ENCODE measurements around the gene CYP17A1. TPM values are rescaled to one million over a fixed set of nuclear protein-coding genes. Genes with fewer than 3 reads are reported as not detected.

The CYP17A1 gene
- total RNA-seq, 2 experiments from 2014 or later: not detected

DNA sequence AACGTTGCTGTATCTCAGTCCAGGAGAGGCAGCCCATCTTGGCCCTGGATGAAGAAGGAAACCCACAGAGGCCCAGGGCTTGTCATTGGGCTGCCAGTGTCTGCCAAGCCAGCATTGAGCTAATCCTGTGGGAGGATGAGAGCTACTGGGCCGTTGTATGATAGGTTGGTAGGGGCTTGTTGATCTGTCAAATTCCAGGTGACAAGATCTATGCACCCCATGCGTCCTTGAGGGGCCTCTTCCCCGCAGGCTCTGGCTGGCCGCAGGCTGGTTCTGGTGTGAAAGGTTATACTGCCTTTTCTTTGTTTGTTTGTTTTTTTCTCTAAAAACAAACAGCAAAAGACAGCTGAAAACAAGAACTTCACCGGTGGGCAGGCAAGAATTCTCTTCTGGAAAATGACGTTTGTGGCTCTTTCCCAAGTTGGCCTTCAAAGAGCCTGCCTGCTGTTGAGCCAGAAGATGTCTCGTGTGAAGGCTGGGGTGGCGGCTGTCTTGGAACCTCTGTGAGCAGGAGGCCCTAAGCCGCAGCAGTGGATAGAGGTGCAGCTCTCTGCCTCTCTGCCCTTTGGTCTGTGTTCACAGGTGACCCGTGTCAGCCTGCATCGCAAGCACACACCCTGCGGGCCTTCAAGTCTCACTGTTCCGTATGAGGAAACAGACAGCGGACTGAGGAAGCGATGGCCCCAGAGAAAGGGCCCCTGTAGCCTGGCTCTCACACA is 23.3 kb downstream of the CYP17A1 start:
- H3K9me3 Mint-ChIP-seq: no peaks in the 10 kb centered on the region
- H3K4me1 Mint-ChIP-seq (ENCODE audit: low read depth): peaks cover 13% of the 10 kb centered on the region
- CTCF ChIA-PET: no interaction called here
- DNase-seq: no peak
- no peak for ATAC-seq
- POLR2A ChIA-PET: interaction anchor here (0.6 kb wide), 1 partner anchor 611 kb away, joined by 3 read pairs; no protein-coding TSS in a partner anchor
- no peak overlapping the region for H3K4me3 Mint-ChIP-seq
- no peaks in the 10 kb centered on the region for H3K27me3 Mint-ChIP-seq
- no peak overlapping the region for H3K27ac Mint-ChIP-seq
- intact Hi-C loops (cut with micrococcal nuclease): no loop called here
- H3K36me3 Mint-ChIP-seq (ENCODE audit: low read depth): peaks cover 13% of the 10 kb centered on the region
- TF ChIP-seq, protein P1, sequence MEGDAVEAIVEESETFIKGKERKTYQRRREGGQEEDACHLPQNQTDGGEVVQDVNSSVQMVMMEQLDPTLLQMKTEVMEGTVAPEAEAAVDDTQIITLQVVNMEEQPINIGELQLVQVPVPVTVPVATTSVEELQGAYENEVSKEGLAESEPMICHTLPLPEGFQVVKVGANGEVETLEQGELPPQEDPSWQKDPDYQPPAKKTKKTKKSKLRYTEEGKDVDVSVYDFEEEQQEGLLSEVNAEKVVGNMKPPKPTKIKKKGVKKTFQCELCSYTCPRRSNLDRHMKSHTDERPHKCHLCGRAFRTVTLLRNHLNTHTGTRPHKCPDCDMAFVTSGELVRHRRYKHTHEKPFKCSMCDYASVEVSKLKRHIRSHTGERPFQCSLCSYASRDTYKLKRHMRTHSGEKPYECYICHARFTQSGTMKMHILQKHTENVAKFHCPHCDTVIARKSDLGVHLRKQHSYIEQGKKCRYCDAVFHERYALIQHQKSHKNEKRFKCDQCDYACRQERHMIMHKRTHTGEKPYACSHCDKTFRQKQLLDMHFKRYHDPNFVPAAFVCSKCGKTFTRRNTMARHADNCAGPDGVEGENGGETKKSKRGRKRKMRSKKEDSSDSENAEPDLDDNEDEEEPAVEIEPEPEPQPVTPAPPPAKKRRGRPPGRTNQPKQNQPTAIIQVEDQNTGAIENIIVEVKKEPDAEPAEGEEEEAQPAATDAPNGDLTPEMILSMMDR (IDR thresholded peaks at IDR 0.05): no peak

DNA sequence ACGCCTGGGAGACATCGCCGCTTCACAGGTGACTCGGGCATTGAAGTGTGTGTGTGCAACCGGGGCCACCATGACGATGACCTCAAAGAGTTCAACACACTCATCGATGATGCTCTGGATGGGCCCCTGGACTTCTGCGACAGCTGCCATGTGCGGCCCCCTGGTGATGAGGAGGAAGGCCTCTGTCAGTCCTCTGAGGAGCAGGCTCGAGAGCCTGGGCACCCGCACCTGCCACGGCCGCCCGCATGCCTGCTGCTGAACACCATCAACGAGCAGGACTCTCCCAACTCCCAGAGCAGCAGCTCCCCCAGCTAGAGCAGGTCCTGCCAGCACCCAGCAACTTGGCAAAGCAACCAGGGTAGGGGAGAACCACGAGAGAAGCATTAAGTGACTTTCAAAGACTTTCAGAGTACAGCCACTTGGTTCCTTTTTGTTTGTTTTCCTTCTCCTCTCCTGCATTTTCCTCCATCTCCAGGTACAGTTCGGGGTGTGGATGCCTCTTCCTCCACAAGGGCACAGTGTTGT is 24.1 kb downstream of the CYP17A1 start:
- peaks cover 13% of the 10 kb centered on the region for H3K36me3 Mint-ChIP-seq (ENCODE audit: low read depth)
- no peak for ATAC-seq
- intact Hi-C loops (cut with micrococcal nuclease): no loop called here

DNA sequence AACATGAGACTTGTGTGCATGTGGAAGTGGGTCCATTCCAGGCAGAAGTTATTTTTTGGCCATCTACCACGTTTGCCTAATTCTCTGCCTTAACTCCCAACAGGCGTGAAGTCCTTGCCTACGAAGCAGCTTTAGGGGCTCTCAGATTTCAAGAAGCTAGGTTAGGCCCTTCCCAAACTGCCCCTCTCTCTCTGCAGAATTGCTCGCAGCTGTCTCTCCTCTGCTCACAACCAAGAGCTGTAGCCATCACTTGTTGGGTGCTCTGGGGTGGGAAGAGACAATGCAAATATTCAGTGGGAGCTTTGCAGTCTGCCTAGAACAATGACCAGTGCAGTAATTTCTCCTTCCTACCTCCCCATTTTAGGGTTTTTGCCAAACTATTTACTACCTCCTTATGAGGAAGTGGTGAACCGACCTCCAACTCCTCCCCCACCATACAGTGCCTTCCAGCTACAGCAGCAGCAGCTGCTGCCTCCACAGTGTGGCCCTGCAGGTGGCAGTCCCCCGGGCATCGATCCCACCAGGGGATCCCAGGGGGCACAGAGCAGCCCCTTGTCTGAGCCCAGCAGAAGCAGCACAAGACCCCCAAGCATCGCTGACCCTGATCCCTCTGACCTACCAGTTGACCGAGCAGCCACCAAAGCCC is 24.9 kb downstream of the CYP17A1 start:
- ChIA-PET CTCF (interaction anchor here (1.8 kb wide), 1 partner anchor 23 kb away, joined by 6 read pairs; no protein-coding TSS in a partner anchor), POLR2A (no interaction called here)
- Mint-ChIP-seq H3K27me3 (no peaks in the 10 kb centered on the region), H3K9me3 (no peaks in the 10 kb centered on the region), H3K27ac (peak overlapping the region; percentile 73), H3K36me3 (ENCODE audit: low read depth) (peaks cover 13% of the 10 kb centered on the region), H3K4me3 (no peak overlapping the region), H3K4me1 (ENCODE audit: low read depth) (peaks cover 18% of the 10 kb centered on the region)
- intact Hi-C loops (cut with micrococcal nuclease): no loop called here
- TF ChIP-seq, protein P1 (IDR thresholded peaks at IDR 0.05): no peak
- ATAC-seq (peak; percentile 53), DNase-seq (no peak)

More for the DNA sequence above, 24.1 kb downstream of the CYP17A1 start:
- H3K27ac Mint-ChIP-seq: peak overlapping the region; percentile 52
- POLR2A ChIA-PET: no interaction called here
- no peaks in the 10 kb centered on the region for H3K9me3 Mint-ChIP-seq
- DNase-seq: no peak
- H3K4me3 Mint-ChIP-seq: no peak overlapping the region
- TF ChIP-seq, protein P1 (IDR thresholded peaks at IDR 0.05): no peak
- H3K27me3 Mint-ChIP-seq: no peaks in the 10 kb centered on the region
- peaks cover 18% of the 10 kb centered on the region for H3K4me1 Mint-ChIP-seq (ENCODE audit: low read depth)
- CTCF ChIA-PET: interaction anchor here (1.8 kb wide), 1 partner anchor 22 kb away, joined by 6 read pairs; no protein-coding TSS in a partner anchor

DNA sequence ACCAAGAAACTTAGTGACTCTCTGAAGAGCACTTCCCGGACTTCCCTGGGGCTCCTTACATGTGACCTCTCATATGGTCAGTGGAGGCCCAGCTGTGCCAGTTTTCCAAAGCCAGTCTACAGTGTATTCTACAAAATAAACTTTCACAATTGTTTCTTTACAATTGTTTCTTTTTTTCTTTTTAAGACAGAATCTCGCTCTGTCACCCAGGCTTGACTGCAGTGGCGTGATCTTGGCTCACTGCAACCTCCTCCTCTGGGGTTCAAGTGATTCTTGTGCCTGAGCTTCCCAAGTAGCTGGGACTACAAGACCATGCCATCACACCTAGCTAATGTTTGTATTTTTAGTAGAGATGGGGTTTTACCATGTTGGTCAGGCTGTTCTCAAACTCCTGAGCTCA is 25.9 kb downstream of the CYP17A1 start:
- intact Hi-C loops (cut with micrococcal nuclease): no loop called here
- Mint-ChIP-seq H3K9me3 (no peaks in the 10 kb centered on the region), H3K27ac (no peak overlapping the region), H3K36me3 (ENCODE audit: low read depth) (peaks cover 13% of the 10 kb centered on the region), H3K27me3 (no peaks in the 10 kb centered on the region), H3K4me3 (no peak overlapping the region), H3K4me1 (ENCODE audit: low read depth) (peaks cover 18% of the 10 kb centered on the region)
- ATAC-seq: no peak
- CTCF ChIA-PET: interaction anchor here (1.8 kb wide), 1 partner anchor 24 kb away, joined by 6 read pairs; no protein-coding TSS in a partner anchor
- TF ChIP-seq, protein P1 (IDR thresholded peaks at IDR 0.05): no peak
- no peak for DNase-seq
- POLR2A ChIA-PET: no interaction called here

DNA sequence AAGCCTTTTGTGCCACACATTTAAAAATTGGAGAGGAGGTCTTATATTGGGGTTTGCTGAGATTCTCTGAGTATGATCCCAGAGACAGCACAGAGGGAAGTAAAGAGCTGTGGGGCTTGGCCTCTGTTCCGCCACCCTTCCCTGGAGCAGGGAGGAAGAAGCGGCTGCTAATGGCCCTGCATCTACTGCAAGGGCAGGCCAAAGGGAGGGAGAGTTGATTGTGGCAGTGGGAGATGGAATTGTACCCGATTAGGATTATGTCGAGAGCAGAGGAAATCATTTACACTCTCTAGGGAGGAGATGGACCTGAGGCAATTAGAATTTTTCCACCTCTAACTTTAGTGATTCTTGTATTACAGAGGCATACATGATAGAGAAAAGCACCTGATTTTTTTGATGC is 28.8 kb downstream of the CYP17A1 start:
- intact Hi-C loops (cut with micrococcal nuclease): no loop called here
- TF ChIP-seq, protein P1 (IDR thresholded peaks at IDR 0.05): no peak
- POLR2A ChIA-PET: no interaction called here
- H3K27ac Mint-ChIP-seq: peak overlapping the region; percentile 81
- ATAC-seq (no peak), DNase-seq (no peak)
- peaks cover 3% of the 10 kb centered on the region for H3K9me3 Mint-ChIP-seq
- no peaks in the 10 kb centered on the region for H3K27me3 Mint-ChIP-seq
- peaks cover 29% of the 10 kb centered on the region for H3K4me1 Mint-ChIP-seq (ENCODE audit: low read depth)
- CTCF ChIA-PET: interaction anchor here (1.2 kb wide), 1 partner anchor 49 kb away, joined by 3 read pairs; no protein-coding TSS in a partner anchor
- no peak overlapping the region for H3K4me3 Mint-ChIP-seq
- peaks cover 19% of the 10 kb centered on the region for H3K36me3 Mint-ChIP-seq (ENCODE audit: low read depth)
